Measurements from ENCODE around the gene FAM118B. TPM values are rescaled to one million over a fixed set of nuclear protein-coding genes. Genes with fewer than 3 reads are reported as not detected.
A peak's percentile ranks its signal among the peaks of the same experiment; 100 is the strongest.
"Not testable (repeated sequence)": the region's sequence is repeated elsewhere in the genome, so short reads cannot be mapped to it uniquely, and the experiment has no call there.

FAM118B gene
- total RNA-seq, 1 donor from 2014 or later = 19.3 TPM

GRCh38 chr11:126268708-126269579 is 57.4 kb downstream of the FAM118B start, which contains the start of the genes FOXRED1 and SRPRA:
TSS of gene FOXRED1 (plus strand) at chr11:126269154. CDS start at chr11:126269207, 53 bp downstream.
TSS of gene SRPRA (minus strand) at chr11:126268895. CDS start at chr11:126268804, 91 bp downstream.
- peak; percentile 99 for DNase-seq (ENCODE audit: low spot score)

GRCh38 chr11:126277322-126277721 is 65.7 kb downstream of the FAM118B start:
- no peak for DNase-seq (ENCODE audit: low spot score)

GRCh38 chr11:126277780-126278179 is 66.2 kb downstream of the FAM118B start:
- peak; percentile 42 for DNase-seq (ENCODE audit: low spot score)

- DNase-seq (ENCODE audit: low spot score) = no peak
Observed at GRCh38 chr11:126279191-126279590, 67.6 kb downstream of the FAM118B start.

- DNase-seq (ENCODE audit: low spot score) = no peak
Observed at GRCh38 chr11:126280595-126280994, 69.0 kb downstream of the FAM118B start.

GRCh38 chr11:126281245-126281644 is 69.7 kb downstream of the FAM118B start:
- DNase-seq (ENCODE audit: low spot score) = no peak

- DNase-seq (ENCODE audit: low spot score) = no peak
Observed at GRCh38 chr11:126281666-126282175, 70.1 kb downstream of the FAM118B start.

GRCh38 chr11:126282361-126282735 is 70.8 kb downstream of the FAM118B start:
- DNase-seq (ENCODE audit: low spot score) = peak; percentile 31

- peak; percentile 55 for DNase-seq (ENCODE audit: low spot score)
Observed at GRCh38 chr11:126282736-126283591, 71.4 kb downstream of the FAM118B start, which contains the start of gene TIRAP. TSS of gene TIRAP (plus strand) at chr11:126283093. CDS start at chr11:126290895, 7,802 bp downstream.

- DNase-seq (ENCODE audit: low spot score) = peak; percentile 86
Observed at GRCh38 chr11:126284829-126285228, 73.2 kb downstream of the FAM118B start.

GRCh38 chr11:126288237-126288636 is 76.7 kb downstream of the FAM118B start:
- no peak for DNase-seq (ENCODE audit: low spot score)

- DNase-seq (ENCODE audit: low spot score) = peak; percentile 35
Observed at GRCh38 chr11:126290887-126291286, 79.3 kb downstream of the FAM118B start.

- DNase-seq (ENCODE audit: low spot score) = no peak
Observed at GRCh38 chr11:126293726-126294125, 82.1 kb downstream of the FAM118B start.

GRCh38 chr11:126297004-126297403 is 85.4 kb downstream of the FAM118B start:
- DNase-seq (ENCODE audit: low spot score) = no peak

- peak; percentile 91 for DNase-seq (ENCODE audit: low spot score)
Observed at GRCh38 chr11:126303623-126304456, 92.3 kb downstream of the FAM118B start, which contains the start of gene DCPS. TSS of gene DCPS (plus strand) at chr11:126304060. CDS start at chr11:126304081, 21 bp downstream.

GRCh38 chr11:126304457-126305075 is 93.0 kb downstream of the FAM118B start:
- DNase-seq (ENCODE audit: low spot score) = no peak

- DNase-seq (ENCODE audit: low spot score) = no peak
Observed at GRCh38 chr11:126305699-126306098, 94.1 kb downstream of the FAM118B start.

- DNase-seq (ENCODE audit: low spot score) = no peak
Observed at GRCh38 chr11:126307706-126308105, 96.1 kb downstream of the FAM118B start.

GRCh38 chr11:126308271-126308671 is 96.7 kb downstream of the FAM118B start:
- DNase-seq (ENCODE audit: low spot score) = no peak

- DNase-seq (ENCODE audit: low spot score) = not testable (repeated sequence)
Observed at GRCh38 chr11:126308771-126309170, 97.2 kb downstream of the FAM118B start.
